Measurements from ENCODE around the gene ATG13.

- TF ChIP-seq POLR2A (IDR thresholded peaks at IDR 0.05; ENCODE audit: low read depth, low read length) (no peak), RFX5 (IDR thresholded peaks at IDR 0.05; ENCODE audit: low read depth, low read length) (no peak), CTCF (conservative IDR thresholded peaks at IDR 0.05; ENCODE audit: low read depth, low read length) (no peak), RCOR1 (IDR thresholded peaks at IDR 0.05; ENCODE audit: insufficient replicate concordance, low read length) (no peak), MXI1 (IDR thresholded peaks at IDR 0.05; ENCODE audit: borderline replicate concordance, low read depth, low read length) (no peak), CEBPB (IDR thresholded peaks at IDR 0.05; ENCODE audit: low read depth, low read length) (no peak), BHLHE40 (IDR thresholded peaks at IDR 0.05; ENCODE audit: low read depth, low read length) (no peak), RAD21 (IDR thresholded peaks at IDR 0.05; ENCODE audit: low read length) (no peak), NFE2L2 (IDR thresholded peaks at IDR 0.05; ENCODE audit: low read depth, low read length) (no peak), MAFK (IDR thresholded peaks at IDR 0.05; ENCODE audit: low read depth, low read length) (no peak), USF2 (IDR thresholded peaks at IDR 0.05; ENCODE audit: low read depth, low read length) (no peak), MAZ (IDR thresholded peaks at IDR 0.05; ENCODE audit: borderline replicate concordance, low read depth, low read length) (no peak)
Observed at GRCh38 chr11:46609386-46609785, 8.0 kb upstream of the ATG13 start.

Measured in IMR-90 (cell line).